Hepatocyte (in vitro differentiated cells): ENCODE results near the gene KDM2A. TPM values are rescaled to one million over a fixed set of nuclear protein-coding genes. Genes with fewer than 3 reads are reported as not detected.

Experiments
- DNase-seq: peaks from one replicate; pipeline ENCODE4 v3.0.0-alpha.2; 2016; ENCODE audit warnings: low spot score
- H2AFZ ChIP-seq: fragments of 200-600 bp; sonication (generic); 2 replicates; pipeline ENCODE4 v1.6.0; 2016; ENCODE audit warnings: antibody characterized with exemption, mild to moderate bottlenecking
- H3K27ac ChIP-seq: fragments of 200-600 bp; sonication (generic); 2 replicates; pipeline ENCODE4 v1.5.1; 2016; ENCODE audit warnings: mild to moderate bottlenecking
- H3K27me3 ChIP-seq: fragments of 200-600 bp; sonication (generic); 2 replicates; pipeline ENCODE4 v1.6.1; 2016
- H3K36me3 ChIP-seq: fragments of 200-600 bp; sonication (generic); replicated peaks from 2 replicates; pipeline ENCODE4 v1.5.1; 2016; ENCODE audit warnings: low read depth; ENCODE audit not compliant: insufficient read depth
- H3K4me1 ChIP-seq: fragments of 200-600 bp; sonication (generic); 2 replicates; pipeline ENCODE4 v1.5.1; 2016; ENCODE audit warnings: mild to moderate bottlenecking, moderate library complexity; ENCODE audit not compliant: insufficient read depth
- H3K4me2 ChIP-seq: fragments of 200-600 bp; sonication (generic); 2 replicates; pipeline ENCODE4 v1.6.0; 2016
- H3K4me3 ChIP-seq: fragments of 200-600 bp; sonication (generic); 2 replicates; pipeline ENCODE4 v1.5.1; 2016; ENCODE audit warnings: mild to moderate bottlenecking
- H3K79me2 ChIP-seq: fragments of 200-600 bp; sonication (generic); 2 replicates; pipeline ENCODE4 v1.6.0; 2017; ENCODE audit warnings: mild to moderate bottlenecking
- H3K9me2 ChIP-seq: fragments of 200-600 bp; sonication (generic); replicated peaks from 2 replicates; pipeline ENCODE4 v1.6.0; 2017; ENCODE audit warnings: mild to moderate bottlenecking; ENCODE audit not compliant: insufficient read depth
- H3K9me3 ChIP-seq: fragments of 200-600 bp; sonication (generic); 2 replicates; pipeline ENCODE4 v1.5.1; 2016; ENCODE audit warnings: low read depth, mild to moderate bottlenecking
- H4K20me1 ChIP-seq: fragments of 200-600 bp; sonication (generic); 2 replicates; pipeline ENCODE4 v1.6.0; 2016; ENCODE audit warnings: mild to moderate bottlenecking; ENCODE audit not compliant: insufficient read depth, poor library complexity, severe bottlenecking
- EZH2 ChIP-seq: fragments of 200-600 bp; sonication (generic); IDR thresholded peaks from 2 replicates; pipeline ENCODE4 v1.6.1; 2016; ENCODE audit warnings: antibody characterized with exemption, mild to moderate bottlenecking, borderline replicate concordance
- EZH2phosphoT487 ChIP-seq: fragments of 200-600 bp; sonication (generic); IDR thresholded peaks from one replicate; pipeline ENCODE4 v1.6.1; 2018; ENCODE audit warnings: antibody characterized with exemption, mild to moderate bottlenecking, low read depth, moderate library complexity; ENCODE audit not compliant: unreplicated experiment, severe bottlenecking
- WGBS: methylation state at CpG from one replicate; pipeline ENCODE4 v1.1.6; 2016; ENCODE audit warnings: low lambda C conversion rate; ENCODE audit errors: missing lambda C conversion rate; 5-methylcytosine and 5-hydroxymethylcytosine counted together
- polyA plus RNA-seq: library from polyadenylated mRNA; unstranded; fragments of >200 nt; fragmentation: Nextera tagmentation; extraction: Ambion mirVana; gene quantifications from 2 replicates; pipeline ENCODE4 v1.2.1, GENCODE V29; 2016
- total RNA-seq: library from RNA; depleted of rRNA; stranded (reverse); fragments of >200 nt; gene quantifications from 2 replicates; pipeline ENCODE4 v1.2.3, GENCODE V29; 2014
- TF ChIP-seq, protein P1 (sequence below): fragments of 200-600 bp; sonication (generic); IDR thresholded peaks from 2 replicates; pipeline ENCODE4 v1.5.1; 2016; ENCODE audit warnings: antibody characterized with exemption, mild to moderate bottlenecking; ENCODE audit not compliant: poor library complexity

Gene KDM2A
- total and polyA plus RNA-seq, 2 experiments from 2014 or later = 18.7 to 51.2 TPM

DNA sequence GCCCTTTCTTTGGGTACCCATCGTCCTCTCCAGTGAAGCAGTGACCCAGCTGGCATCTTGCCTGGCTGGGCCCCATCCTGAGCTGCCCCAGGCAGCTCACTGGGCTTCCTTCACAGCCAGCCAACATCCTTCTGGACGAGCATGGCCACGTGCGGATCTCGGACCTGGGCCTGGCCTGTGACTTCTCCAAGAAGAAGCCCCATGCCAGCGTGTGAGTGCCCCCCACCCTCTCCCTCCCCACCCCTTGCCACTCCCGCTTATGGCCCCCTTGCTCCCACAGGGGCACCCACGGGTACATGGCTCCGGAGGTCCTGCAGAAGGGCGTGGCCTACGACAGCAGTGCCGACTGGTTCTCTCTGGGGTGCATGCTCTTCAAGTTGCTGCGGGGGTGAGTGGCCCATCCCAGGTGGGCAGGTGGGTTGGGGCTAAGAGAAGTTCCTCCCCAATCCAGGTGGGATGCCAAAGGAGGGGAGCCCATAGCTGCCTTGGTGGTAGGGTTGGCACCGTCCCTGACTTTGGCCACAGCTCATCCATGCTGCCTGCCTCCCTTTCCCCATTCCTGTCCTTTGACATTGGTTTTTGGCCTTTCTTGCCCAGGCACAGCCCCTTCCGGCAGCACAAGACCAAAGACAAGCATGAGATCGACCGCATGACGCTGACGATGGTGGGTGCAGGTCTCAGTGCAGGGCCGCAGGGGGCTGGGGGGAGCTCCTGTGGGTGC is 163.3 kb downstream of the KDM2A start:
- Histone ChIP-seq H4K20me1 (no peaks in the 10 kb centered on the region), H3K9me3 (no peaks in the 10 kb centered on the region), H3K79me2 (peaks cover 6% of the 10 kb centered on the region), H3K4me2 (no peak overlapping the region), H2AFZ (no peak overlapping the region), H3K9me2 (no peaks in the 10 kb centered on the region), H3K27me3 (no peaks in the 10 kb centered on the region), H3K4me1 (peaks cover 5% of the 10 kb centered on the region), H3K4me3 (no peak overlapping the region), H3K36me3 (no peaks in the 10 kb centered on the region), H3K27ac (no peak overlapping the region)
- no peak for DNase-seq
- TF ChIP-seq, protein P1, sequence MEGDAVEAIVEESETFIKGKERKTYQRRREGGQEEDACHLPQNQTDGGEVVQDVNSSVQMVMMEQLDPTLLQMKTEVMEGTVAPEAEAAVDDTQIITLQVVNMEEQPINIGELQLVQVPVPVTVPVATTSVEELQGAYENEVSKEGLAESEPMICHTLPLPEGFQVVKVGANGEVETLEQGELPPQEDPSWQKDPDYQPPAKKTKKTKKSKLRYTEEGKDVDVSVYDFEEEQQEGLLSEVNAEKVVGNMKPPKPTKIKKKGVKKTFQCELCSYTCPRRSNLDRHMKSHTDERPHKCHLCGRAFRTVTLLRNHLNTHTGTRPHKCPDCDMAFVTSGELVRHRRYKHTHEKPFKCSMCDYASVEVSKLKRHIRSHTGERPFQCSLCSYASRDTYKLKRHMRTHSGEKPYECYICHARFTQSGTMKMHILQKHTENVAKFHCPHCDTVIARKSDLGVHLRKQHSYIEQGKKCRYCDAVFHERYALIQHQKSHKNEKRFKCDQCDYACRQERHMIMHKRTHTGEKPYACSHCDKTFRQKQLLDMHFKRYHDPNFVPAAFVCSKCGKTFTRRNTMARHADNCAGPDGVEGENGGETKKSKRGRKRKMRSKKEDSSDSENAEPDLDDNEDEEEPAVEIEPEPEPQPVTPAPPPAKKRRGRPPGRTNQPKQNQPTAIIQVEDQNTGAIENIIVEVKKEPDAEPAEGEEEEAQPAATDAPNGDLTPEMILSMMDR = no peak
- TF ChIP-seq EZH2phosphoT487 = no peak
- no peak for TF ChIP-seq EZH2
- 97% methylated on average over 20 of the region's 20 CpGs for WGBS

DNA sequence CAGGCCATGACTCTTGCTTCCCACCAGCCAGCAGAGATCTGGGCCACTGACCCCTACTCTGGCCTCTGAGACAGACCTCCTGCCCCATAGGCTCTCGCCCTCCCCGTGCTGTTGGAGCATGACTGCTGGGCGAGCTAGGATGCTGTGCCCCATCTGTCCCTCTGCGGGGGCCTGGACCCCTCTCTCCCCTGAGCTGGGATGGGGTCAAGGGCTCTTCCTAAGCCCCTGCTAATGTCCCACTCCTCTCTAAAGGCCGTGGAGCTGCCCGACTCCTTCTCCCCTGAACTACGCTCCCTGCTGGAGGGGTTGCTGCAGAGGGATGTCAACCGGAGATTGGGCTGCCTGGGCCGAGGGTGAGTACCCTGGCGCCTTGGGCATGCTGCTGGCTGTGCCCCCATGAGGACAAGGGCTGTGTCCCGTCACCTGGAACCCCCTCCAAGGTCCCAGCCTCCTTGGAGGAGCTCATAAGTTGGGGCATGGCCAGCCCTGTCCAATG is 163.9 kb downstream of the KDM2A start:
- Histone ChIP-seq H2AFZ (no peak overlapping the region), H3K79me2 (no peaks in the 10 kb centered on the region), H3K4me1 (peaks cover 11% of the 10 kb centered on the region), H3K4me3 (no peak overlapping the region), H3K9me2 (no peaks in the 10 kb centered on the region), H4K20me1 (no peaks in the 10 kb centered on the region), H3K27ac (no peak overlapping the region), H3K27me3 (no peaks in the 10 kb centered on the region), H3K36me3 (no peaks in the 10 kb centered on the region), H3K4me2 (no peak overlapping the region), H3K9me3 (no peaks in the 10 kb centered on the region)
- DNase-seq = no peak
- TF ChIP-seq EZH2phosphoT487 (no peak), EZH2 (no peak)
- TF ChIP-seq, protein P1 = no peak
- WGBS = 98% methylated on average over 11 of the region's 11 CpGs

DNA sequence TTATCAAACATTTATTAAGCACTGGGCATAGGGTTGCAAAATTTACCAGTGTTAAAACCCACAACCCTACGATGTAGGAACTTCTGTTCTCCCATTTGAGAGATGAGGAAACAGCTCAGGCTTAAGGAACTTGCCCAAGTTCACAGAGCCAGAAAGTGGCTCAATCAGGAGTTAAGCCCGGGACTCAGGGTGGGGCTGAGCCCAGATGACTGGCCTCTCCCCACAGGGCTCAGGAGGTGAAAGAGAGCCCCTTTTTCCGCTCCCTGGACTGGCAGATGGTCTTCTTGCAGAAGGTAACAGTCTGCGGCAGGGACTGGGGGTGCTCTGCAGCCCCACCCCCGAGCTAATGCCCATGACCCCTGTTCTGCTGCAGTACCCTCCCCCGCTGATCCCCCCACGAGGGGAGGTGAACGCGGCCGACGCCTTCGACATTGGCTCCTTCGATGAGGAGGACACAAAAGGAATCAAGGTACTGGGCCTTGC is 164.5 kb downstream of the KDM2A start:
- peaks cover 14% of the 10 kb centered on the region for H3K4me1 ChIP-seq
- H3K4me3 ChIP-seq = no peak overlapping the region
- no peaks in the 10 kb centered on the region for H3K9me2 ChIP-seq
- H3K27ac ChIP-seq = no peak overlapping the region
- H3K4me2 ChIP-seq = no peak overlapping the region
- TF ChIP-seq EZH2phosphoT487 (no peak), EZH2 (no peak)
- TF ChIP-seq, protein P1 = no peak
- no peaks in the 10 kb centered on the region for H3K27me3 ChIP-seq
- no peaks in the 10 kb centered on the region for H3K79me2 ChIP-seq
- no peak overlapping the region for H2AFZ ChIP-seq
- H4K20me1 ChIP-seq = no peaks in the 10 kb centered on the region
- no peaks in the 10 kb centered on the region for H3K36me3 ChIP-seq
- no peaks in the 10 kb centered on the region for H3K9me3 ChIP-seq
- 96% methylated on average over 12 of the region's 13 CpGs for WGBS
- no peak for DNase-seq
